Mesenchymal stem cell (in vitro differentiated cells and primary cell): ENCODE data around the gene SKA1.
"Not testable (repeated sequence)": the region's sequence is repeated elsewhere in the genome, so short reads cannot be mapped to it uniquely, and the experiment has no call there.

ENCODE experiments used
- DNase-seq: peaks from one replicate; pipeline ENCODE4 v3.0.0-alpha.2; 2013
- H2AFZ ChIP-seq: one replicate; pipeline ENCODE4 v1.6.1; 2013; ENCODE audit warnings: low read depth, mild to moderate bottlenecking, control low read depth, inconsistent platforms, low read length, moderate library complexity
- H2AK5ac ChIP-seq: 2 replicates; pipeline ENCODE4 v1.6.1; 2013; ENCODE audit warnings: low read length, moderate library complexity, mild to moderate bottlenecking, inconsistent platforms; ENCODE audit not compliant: severe bottlenecking
- H2BK120ac ChIP-seq: one replicate; pipeline ENCODE4 v1.6.1; 2013; ENCODE audit warnings: low read depth, mild to moderate bottlenecking, inconsistent platforms, low read length, moderate library complexity
- H2BK12ac ChIP-seq, 2 experiments: one replicate each; pipeline ENCODE4 v1.6.1; 2013; ENCODE audit warnings: inconsistent platforms in 2 of 2, low read length in 2 of 2, mild to moderate bottlenecking in 2 of 2, moderate library complexity in 2 of 2, control low read depth in 1 of 2
- H2BK15ac ChIP-seq: one replicate; pipeline ENCODE4 v1.6.1; 2013; ENCODE audit warnings: mild to moderate bottlenecking, low read depth, inconsistent platforms; ENCODE audit not compliant: poor library complexity, severe bottlenecking
- H2BK5ac ChIP-seq: 2 replicates; pipeline ENCODE4 v1.6.1; 2013; ENCODE audit warnings: low read depth, mild to moderate bottlenecking, low read length, control low read depth, inconsistent platforms; ENCODE audit not compliant: poor library complexity, severe bottlenecking
- H3K14ac ChIP-seq, 2 experiments: one replicate each; pipeline ENCODE4 v1.6.1; 2013; ENCODE audit warnings: inconsistent platforms in 2 of 2, low read length in 2 of 2, control low read depth in 1 of 2, mild to moderate bottlenecking in 1 of 2, moderate library complexity in 1 of 2
- H3K18ac ChIP-seq, 2 experiments: one replicate each; pipeline ENCODE4 v1.6.1; 2013; ENCODE audit warnings: inconsistent platforms in 2 of 2, low read length in 2 of 2, control low read depth in 1 of 2, low read depth in 1 of 2, mild to moderate bottlenecking in 1 of 2
- H3K23ac ChIP-seq, 2 experiments: one replicate each; pipeline ENCODE4 v1.6.1; 2013; ENCODE audit warnings: inconsistent platforms in 2 of 2, low read length in 2 of 2, mild to moderate bottlenecking in 2 of 2, moderate library complexity in 2 of 2, control low read depth in 1 of 2
- H3K27ac ChIP-seq: 2 replicates; pipeline ENCODE4 v1.5.1; 2013; ENCODE audit warnings: mild to moderate bottlenecking, moderate library complexity, low read length, control low read depth, inconsistent platforms; ENCODE audit not compliant: poor library complexity, severe bottlenecking
- H3K27me3 ChIP-seq, 2 experiments: 2 replicates each; pipeline versions ENCODE4 v1.6.1 to v1.7.0; 2013; ENCODE audit warnings: low read length in 2 of 2, mild to moderate bottlenecking in 2 of 2, moderate library complexity in 2 of 2, control low read depth in 1 of 2, inconsistent platforms in 1 of 2; ENCODE audit not compliant: control insufficient read depth in 1 of 2, insufficient read depth in 1 of 2
- H3K36me3 ChIP-seq, 2 experiments: 2 replicates each; pipeline versions ENCODE4 v1.6.1 to v1.7.0; 2013; ENCODE audit warnings: low read length in 2 of 2, control low read depth in 1 of 2, inconsistent platforms in 1 of 2, low read depth in 1 of 2, mild to moderate bottlenecking in 1 of 2; ENCODE audit not compliant: insufficient read depth in 2 of 2, control insufficient read depth in 1 of 2
- H3K4ac ChIP-seq, 2 experiments: one replicate each; pipeline ENCODE4 v1.6.1; 2013; ENCODE audit warnings: inconsistent platforms in 2 of 2, low read length in 2 of 2, mild to moderate bottlenecking in 2 of 2, moderate library complexity in 2 of 2, control low read depth in 1 of 2, low read depth in 1 of 2
- H3K4me1 ChIP-seq: 2 replicates; pipeline ENCODE4 v1.6.1; 2013; ENCODE audit warnings: low read depth, low read length, control low read depth; ENCODE audit not compliant: control insufficient read depth, insufficient read depth
- H3K4me2 ChIP-seq: 2 replicates; pipeline ENCODE4 v1.6.1; 2013; ENCODE audit warnings: low read length, mild to moderate bottlenecking, inconsistent platforms; ENCODE audit not compliant: poor library complexity, severe bottlenecking
- H3K4me3 ChIP-seq, 2 experiments: 2 replicates each; pipeline versions ENCODE4 v1.5.1 to v1.7.0; 2013; ENCODE audit warnings: low read length in 2 of 2, mild to moderate bottlenecking in 2 of 2, control low read depth in 1 of 2, low read depth in 1 of 2; ENCODE audit not compliant: insufficient read depth in 1 of 2
- H3K79me1 ChIP-seq: replicated peaks from 2 replicates; pipeline ENCODE4 v1.6.1; 2013; ENCODE audit warnings: mild to moderate bottlenecking, control low read depth, low read length, inconsistent platforms; ENCODE audit not compliant: poor library complexity, severe bottlenecking
- H3K9ac ChIP-seq: 2 replicates; pipeline ENCODE4 v1.7.0; 2013; ENCODE audit warnings: mild to moderate bottlenecking, low read length, moderate library complexity
- H3K9me3 ChIP-seq: 2 replicates; pipeline ENCODE4 v1.7.0; 2013; ENCODE audit warnings: mild to moderate bottlenecking, low read length; ENCODE audit not compliant: control insufficient read depth
- H4K8ac ChIP-seq: one replicate; pipeline ENCODE4 v1.6.1; 2013; ENCODE audit warnings: inconsistent platforms, mild to moderate bottlenecking, low read length, moderate library complexity
- H4K91ac ChIP-seq: one replicate; pipeline ENCODE4 v1.6.1; 2013; ENCODE audit warnings: mild to moderate bottlenecking, low read length, inconsistent platforms
- WGBS: methylation state at CpG from one replicate; pipeline ENCODE4 v1.1.7; 2013; ENCODE audit warnings: mixed read lengths; 5-methylcytosine and 5-hydroxymethylcytosine counted together

The SKA1 gene

DNA sequence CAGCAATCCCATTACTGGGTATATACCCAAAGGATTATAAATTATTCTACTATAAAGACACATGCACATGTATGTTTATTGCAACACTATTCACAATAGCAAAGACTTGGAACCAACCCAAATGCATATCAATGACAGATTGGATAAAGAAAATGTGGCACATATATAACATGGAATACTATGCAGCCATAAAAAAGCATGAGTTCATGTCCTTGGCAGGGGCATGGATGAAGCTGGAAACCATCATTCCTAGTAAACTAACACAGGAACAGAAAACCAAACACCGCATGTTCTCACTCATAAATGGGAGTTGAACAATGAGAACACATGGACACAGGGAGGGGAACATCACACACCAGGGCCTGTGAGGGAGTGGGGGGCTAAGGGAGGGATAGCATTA is 61.9 kb downstream of the SKA1 start:
- not testable (repeated sequence) for H3K36me3 ChIP-seq

DNA sequence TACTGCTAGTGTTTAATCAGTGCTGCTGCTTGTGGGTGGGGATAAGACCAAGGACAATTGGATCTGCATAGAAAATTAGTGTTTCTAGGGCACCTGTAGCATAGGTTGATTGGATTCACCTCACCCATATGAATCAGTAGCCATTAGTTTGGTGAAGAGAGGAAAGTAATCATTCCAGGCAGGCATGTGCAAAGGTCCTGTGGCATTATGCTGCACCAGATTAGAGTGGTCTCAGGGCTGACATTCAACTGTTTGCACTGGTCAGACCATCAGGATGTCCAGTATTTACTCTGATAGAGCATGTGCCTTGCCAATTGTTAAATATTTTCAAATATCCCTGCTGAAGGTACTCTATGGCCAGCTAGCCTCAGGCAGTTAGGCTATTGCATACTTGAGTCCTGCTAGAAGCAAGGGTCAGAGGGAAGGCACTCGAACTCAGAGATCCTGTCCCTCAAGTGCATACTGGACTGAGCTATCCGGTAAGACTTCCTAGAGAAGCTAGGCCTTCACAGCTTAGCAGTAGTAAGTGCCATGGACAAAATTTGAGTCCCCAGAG is 64.7 kb downstream of the SKA1 start:
- Histone ChIP-seq H3K4me1 (no peaks in the 10 kb centered on the region), H2BK12ac (no peak overlapping the region), H4K91ac (no peak overlapping the region), H2BK15ac (no peak overlapping the region), H3K79me1 (no peaks in the 10 kb centered on the region), H3K9me3 (peaks cover 9% of the 10 kb centered on the region), H3K4ac (no peak overlapping the region), H3K27me3 (no peaks in the 10 kb centered on the region), H3K18ac (no peak overlapping the region), H3K4me3 (no peak overlapping the region), H4K8ac (no peak overlapping the region), H3K14ac (no peak overlapping the region), H3K4me2 (no peak overlapping the region), H2BK120ac (no peak overlapping the region), H3K27ac (no peak overlapping the region), H2AFZ (no peak overlapping the region), H2AK5ac (no peak overlapping the region), H2BK5ac (no peak overlapping the region), H3K36me3 (no peaks in the 10 kb centered on the region), H3K23ac (no peak overlapping the region), H3K9ac (no peak overlapping the region)
- no peak for DNase-seq
- WGBS, result 73% methylated on average over 2 of the region's 2 CpGs

More for the DNA sequence above, 61.9 kb downstream of the SKA1 start:
- H4K91ac ChIP-seq, H3K4me2 ChIP-seq, H3K9me3 ChIP-seq, H2BK12ac ChIP-seq, H3K4ac ChIP-seq, H4K8ac ChIP-seq, H2BK5ac ChIP-seq, H2BK120ac ChIP-seq, H3K9ac ChIP-seq, H3K23ac ChIP-seq, H3K79me1 ChIP-seq, H3K14ac ChIP-seq, H3K4me1 ChIP-seq, H3K27me3 ChIP-seq, H2AK5ac ChIP-seq, DNase-seq, H3K27ac ChIP-seq, H3K18ac ChIP-seq, H2AFZ ChIP-seq, H2BK15ac ChIP-seq, H3K4me3 ChIP-seq: not testable (repeated sequence)
- no CpG with 5 or more reads among the region's 1 CpG for WGBS

DNA sequence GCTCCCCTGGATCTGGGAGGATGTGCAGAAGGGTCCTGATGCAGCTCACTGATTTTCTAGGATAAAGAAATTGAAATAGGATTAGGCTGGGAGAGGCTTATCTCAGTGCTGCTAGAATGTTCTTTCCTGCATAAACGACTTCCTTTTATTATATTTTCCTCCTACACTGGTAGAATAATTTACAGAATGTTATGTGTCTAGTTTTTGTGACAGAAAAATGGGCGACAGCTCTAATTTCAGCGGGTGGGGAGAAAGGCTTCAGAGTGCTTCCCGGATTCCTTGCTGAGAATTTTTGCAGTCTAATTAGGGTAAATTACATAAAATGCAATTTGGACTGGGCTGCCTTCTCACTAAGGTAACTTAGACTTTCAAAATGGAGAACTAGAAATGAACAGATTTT is 66.2 kb downstream of the SKA1 start:
- no peak overlapping the region for H2AFZ ChIP-seq

DNA sequence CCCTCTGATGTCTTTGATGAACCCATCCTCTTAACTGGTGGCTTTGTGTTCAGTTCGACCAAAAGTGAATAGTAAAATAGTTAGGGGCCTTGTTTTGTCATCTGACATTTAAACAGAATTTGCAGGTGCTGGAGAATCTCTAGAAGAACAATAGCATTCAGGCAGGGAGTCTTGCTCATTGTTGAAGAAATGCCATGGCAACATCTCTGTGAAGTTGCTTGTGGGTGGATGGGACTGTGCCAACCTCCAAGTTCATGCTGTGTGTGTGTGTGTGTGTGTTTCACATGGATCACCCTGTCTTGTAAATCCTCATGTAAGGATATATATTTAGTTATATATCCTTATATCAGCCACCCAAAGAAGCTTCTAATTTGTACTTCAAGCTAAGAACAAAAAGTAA is 66.7 kb downstream of the SKA1 start:
- no peak overlapping the region for H2BK15ac ChIP-seq
- H3K27me3 ChIP-seq, result no peaks in the 10 kb centered on the region
- peaks cover 9% of the 10 kb centered on the region for H3K9me3 ChIP-seq
- H3K18ac ChIP-seq, result no peak overlapping the region
- H3K36me3 ChIP-seq, result no peaks in the 10 kb centered on the region
- no peak overlapping the region for H4K8ac ChIP-seq
- H2BK5ac ChIP-seq, result no peak overlapping the region
- no peaks in the 10 kb centered on the region for H3K79me1 ChIP-seq
- H3K4me2 ChIP-seq, result no peak overlapping the region
- H3K4me1 ChIP-seq, result no peaks in the 10 kb centered on the region
- no peak for DNase-seq
- H3K14ac ChIP-seq, result no peak overlapping the region
- H2BK120ac ChIP-seq, result no peak overlapping the region
- no peak overlapping the region for H2AFZ ChIP-seq
- H2AK5ac ChIP-seq, result no peak overlapping the region
- no peak overlapping the region for H3K23ac ChIP-seq
- 19% methylated on average over 1 of the region's 1 CpG for WGBS
- no peak overlapping the region for H3K27ac ChIP-seq
- no peak overlapping the region for H3K4me3 ChIP-seq
- H2BK12ac ChIP-seq, result no peak overlapping the region
- H3K9ac ChIP-seq, result no peak overlapping the region
- no peak overlapping the region for H3K4ac ChIP-seq
- H4K91ac ChIP-seq, result no peak overlapping the region

More for the DNA sequence above, 66.2 kb downstream of the SKA1 start:
- 89% methylated on average over 3 of the region's 4 CpGs for WGBS
- Histone ChIP-seq H3K9me3 (peaks cover 9% of the 10 kb centered on the region), H3K36me3 (no peaks in the 10 kb centered on the region), H3K27ac (no peak overlapping the region), H3K14ac (no peak overlapping the region), H2BK12ac (no peak overlapping the region), H3K79me1 (no peaks in the 10 kb centered on the region), H4K8ac (no peak overlapping the region), H3K9ac (no peak overlapping the region), H2BK5ac (no peak overlapping the region), H3K4me1 (no peaks in the 10 kb centered on the region), H2BK15ac (no peak overlapping the region), H3K4me3 (no peak overlapping the region), H3K23ac (no peak overlapping the region), H3K18ac (no peak overlapping the region), H3K4me2 (no peak overlapping the region), H2AK5ac (no peak overlapping the region), H3K27me3 (no peaks in the 10 kb centered on the region), H2BK120ac (no peak overlapping the region), H4K91ac (no peak overlapping the region), H3K4ac (no peak overlapping the region)
- DNase-seq, result no peak
